Lower leg skin (tissue), 3 donors: Measurements from ENCODE around the gene MACO1.

Experiments
- CTCF ChIP-seq, 3 donors: fragments of 450-650 bp; IDR thresholded peaks; one replicate each; pipeline ENCODE4 v1.5.1; 2016; ENCODE audit warnings: antibody characterized with exemption in 3 of 3, mild to moderate bottlenecking in 3 of 3, moderate library complexity in 2 of 3
- POLR2A ChIP-seq, 2 donors: fragments of 450-650 bp; IDR thresholded peaks; one replicate each; pipeline ENCODE4 v1.6.1; 2016 to 2017; ENCODE audit warnings: antibody characterized with exemption in 2 of 2, mild to moderate bottlenecking in 1 of 2, moderate library complexity in 1 of 2

GRCh38 chr1:25520446-25521061 lies 89.9 kb downstream of the MACO1 start:
- TF ChIP-seq CTCF (IDR thresholded peaks at IDR 0.05), result no peak
- TF ChIP-seq POLR2A (IDR thresholded peaks at IDR 0.05), result no peak
